ENCODE measurements around the gene ADAP2.

DNA sequence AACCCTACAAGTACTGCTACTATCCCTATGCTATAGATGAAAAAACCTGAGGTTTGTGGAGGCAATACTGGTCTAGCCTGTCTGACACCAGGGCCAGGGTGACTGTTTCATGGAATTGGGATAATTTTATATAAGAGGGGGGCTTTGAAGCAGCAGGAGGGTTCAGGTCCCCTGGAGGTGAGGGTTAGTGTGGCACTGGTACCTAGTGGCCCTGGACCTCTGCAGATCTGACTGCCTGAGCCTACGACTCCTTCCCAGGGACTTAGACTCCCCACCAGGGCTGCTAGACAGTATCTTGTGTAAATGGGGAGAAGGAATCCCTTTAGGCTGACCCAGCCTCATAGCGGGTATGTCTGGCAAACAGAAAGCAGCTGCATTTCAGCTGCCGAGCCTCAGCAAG lies 6.8 kb downstream of the ADAP2 start:
- TF ChIP-seq, protein P1, sequence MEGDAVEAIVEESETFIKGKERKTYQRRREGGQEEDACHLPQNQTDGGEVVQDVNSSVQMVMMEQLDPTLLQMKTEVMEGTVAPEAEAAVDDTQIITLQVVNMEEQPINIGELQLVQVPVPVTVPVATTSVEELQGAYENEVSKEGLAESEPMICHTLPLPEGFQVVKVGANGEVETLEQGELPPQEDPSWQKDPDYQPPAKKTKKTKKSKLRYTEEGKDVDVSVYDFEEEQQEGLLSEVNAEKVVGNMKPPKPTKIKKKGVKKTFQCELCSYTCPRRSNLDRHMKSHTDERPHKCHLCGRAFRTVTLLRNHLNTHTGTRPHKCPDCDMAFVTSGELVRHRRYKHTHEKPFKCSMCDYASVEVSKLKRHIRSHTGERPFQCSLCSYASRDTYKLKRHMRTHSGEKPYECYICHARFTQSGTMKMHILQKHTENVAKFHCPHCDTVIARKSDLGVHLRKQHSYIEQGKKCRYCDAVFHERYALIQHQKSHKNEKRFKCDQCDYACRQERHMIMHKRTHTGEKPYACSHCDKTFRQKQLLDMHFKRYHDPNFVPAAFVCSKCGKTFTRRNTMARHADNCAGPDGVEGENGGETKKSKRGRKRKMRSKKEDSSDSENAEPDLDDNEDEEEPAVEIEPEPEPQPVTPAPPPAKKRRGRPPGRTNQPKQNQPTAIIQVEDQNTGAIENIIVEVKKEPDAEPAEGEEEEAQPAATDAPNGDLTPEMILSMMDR (IDR thresholded peaks at IDR 0.05; ENCODE audit: insufficient read depth, low read length, poor library complexity, severe bottlenecking): no peak
- no peak for TF ChIP-seq EZH2phosphoT487 (conservative IDR thresholded peaks at IDR 0.05; ENCODE audit: low read length)

Data from SU-DHL-6 (cell line).